NCI-H1930 (cell line): Measurements from ENCODE around the gene MAP9.
"Not testable (repeated sequence)": the region's sequence is repeated elsewhere in the genome, so short reads cannot be mapped to it uniquely, and the experiment has no call there.

Source experiments
- DNase-seq, 2 experiments: peaks; one replicate each; lab custom pipeline; 2025; lab: John Stamatoyannopoulos, UW

The MAP9 gene

DNA sequence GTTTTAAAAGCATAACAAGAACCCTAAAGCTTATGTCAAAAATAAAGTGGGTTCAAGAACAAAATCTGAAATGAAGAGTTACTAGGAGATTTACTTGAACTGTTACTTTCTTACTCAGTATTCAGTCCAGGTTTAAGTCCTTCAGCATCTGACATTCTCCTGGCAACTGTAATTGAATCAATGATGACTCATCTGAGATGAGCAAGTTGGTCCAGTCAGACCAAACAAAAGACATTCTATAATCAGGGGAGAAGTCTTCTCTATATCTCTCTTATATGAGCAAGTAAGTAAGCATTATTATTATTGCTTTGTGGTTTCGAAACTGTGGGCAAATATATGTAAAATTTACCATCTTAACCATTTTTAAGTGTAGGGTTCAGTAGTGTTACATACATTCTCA lies 34.6 kb downstream of the MAP9 start:
- DNase-seq = no peak

DNA sequence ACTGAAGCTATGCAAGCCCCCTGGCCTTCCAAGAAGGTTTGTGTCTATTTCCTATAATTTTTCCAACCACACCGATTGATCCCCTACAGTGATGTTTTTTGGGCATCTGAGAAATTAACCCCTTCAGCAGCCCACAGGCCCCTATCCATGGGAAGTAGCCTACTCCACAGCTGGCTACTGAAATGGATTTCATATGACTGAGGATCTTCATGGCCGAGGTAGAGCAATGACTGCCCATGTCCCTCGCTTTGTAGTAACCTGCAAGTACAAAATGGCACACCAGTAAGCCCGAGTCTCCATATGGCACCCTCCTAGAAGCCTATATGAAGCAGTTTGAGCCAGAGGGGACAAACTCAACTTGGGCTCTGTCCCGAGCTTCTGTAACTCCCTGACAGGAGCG lies 36.8 kb downstream of the MAP9 start:
- DNase-seq = no peak

DNA sequence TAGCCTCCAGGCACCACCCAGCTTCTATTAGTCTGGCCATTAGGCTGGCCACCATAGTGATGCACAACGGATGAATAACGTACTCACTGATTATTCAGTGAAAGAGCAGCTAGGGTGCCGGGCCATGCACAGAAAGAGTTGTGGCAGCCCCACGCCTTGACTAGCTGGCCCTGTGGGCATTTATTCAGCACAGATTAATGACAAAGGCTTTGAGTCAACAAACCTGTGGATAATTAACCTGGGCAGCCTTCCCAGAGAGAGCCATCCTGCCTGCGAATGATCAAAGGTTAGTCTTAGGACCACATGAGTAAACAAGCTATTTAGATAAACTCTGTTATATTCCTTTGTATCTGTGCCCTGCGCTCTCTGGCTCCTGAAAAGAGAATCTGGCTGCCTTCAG lies 37.2 kb downstream of the MAP9 start:
- DNase-seq = no peak

DNA sequence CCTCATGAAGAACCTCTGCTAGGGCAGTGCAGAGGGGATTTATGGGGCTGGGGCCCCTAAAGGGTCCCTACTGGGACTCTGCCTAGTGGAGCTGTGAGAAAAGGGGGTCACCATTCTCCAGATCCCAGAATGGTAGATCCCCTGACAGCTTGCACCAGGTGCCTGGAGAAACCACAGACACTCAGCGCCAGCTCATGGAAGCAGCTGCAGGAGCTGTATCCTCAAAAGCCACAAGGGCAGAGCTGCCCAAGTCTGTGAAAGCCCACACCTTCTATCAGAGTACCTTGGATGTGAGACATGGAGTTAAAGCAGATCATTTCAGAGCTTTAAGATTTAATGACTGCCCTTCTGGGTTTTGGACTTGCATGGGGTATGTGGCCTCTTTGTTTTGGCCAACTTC lies 38.6 kb downstream of the MAP9 start:
- no peak for DNase-seq

DNA sequence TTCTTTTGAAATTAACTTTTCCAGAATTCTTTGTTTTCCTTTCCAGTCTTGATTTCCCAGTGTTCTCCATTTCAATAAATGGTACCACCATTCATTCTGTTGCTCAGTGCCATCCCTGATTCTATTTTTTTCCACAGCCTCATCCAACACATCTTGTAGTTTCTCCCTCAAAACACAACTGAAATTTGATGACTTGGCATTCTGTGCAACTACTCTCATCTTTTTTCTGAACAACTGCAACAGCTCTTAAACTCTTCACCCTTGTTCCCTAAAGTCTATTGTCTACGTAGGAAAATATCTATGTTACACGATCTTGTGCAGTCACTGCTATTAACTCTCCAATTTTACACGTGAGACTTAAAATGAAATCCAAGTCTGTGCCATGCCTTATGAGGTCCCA lies 40.5 kb downstream of the MAP9 start:
- DNase-seq = no peak

DNA sequence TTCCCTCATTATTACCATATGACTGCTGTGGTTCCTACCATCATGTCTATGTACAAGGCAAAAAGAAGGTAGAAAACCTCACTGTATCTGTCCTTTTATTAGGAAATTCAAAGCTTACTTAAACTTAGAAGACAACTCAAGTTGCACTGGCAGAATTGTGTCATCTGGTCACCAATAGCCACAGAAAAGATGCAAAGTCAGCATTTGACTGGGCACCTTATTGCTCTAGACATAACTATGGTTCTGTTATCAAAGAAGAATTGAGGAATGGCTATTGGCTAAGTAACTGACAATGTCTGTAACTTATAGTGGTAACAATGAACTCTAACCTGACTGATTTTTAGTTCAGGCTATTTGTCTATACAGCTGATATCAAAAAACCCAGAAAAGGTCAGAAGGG lies 45.3 kb downstream of the MAP9 start:
- no peak for DNase-seq

DNA sequence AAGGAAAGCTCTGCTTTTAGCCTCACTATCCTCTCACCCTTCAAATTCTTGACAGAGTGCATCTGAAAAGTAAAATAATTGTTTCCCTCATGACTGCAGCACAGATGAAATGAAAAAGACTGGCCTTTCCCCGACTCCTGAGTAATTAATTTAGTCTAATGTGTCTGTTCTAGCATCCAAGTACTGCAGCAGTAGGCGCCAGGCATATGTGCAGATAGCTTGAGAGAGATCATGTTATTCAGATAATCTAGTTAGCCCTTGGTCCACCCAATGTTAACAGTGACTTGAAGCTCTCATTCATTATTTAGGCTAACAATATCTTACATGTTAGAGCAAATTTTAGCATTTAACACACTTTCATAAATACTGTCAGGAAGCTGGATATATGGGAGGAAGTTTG lies 54.0 kb downstream of the MAP9 start:
- DNase-seq = no peak

DNA sequence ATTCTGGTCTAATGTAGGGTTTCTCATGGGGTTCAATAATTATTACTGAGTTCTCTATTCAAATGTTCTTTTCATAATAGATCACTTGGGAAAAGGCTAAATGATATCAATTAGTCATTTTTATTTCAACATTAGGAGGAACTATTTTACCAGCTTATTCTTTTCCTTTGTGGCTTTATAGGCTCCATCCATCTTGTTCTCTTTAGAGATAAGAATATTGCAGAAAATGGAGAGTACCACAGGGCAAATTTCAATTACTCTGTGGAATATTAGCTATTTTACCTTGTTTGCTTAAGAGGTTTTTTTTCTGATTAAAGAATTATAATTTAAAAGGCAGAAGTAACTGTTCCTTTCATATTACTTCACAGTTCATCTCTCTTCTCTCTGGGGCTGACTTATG lies 55.8 kb downstream of the MAP9 start:
- no peak for DNase-seq

DNA sequence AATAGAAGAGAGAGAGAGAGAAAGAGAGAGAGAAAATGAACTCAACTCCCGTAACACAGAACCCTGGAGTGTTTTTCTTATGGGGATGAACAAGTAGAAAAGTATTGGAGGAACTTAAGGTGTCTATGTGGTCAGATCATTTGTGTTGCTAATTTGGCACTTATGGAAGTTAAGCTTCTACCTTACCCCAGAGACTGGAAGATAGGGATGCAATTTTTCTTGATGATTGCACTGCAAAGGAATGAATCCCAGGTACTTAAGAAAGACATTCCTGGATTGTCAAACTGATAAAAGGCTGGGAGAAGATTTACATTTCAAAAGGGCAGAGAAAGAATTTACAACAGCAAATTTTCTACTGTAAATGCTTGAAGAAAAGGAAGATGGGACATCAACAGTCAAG lies 57.2 kb downstream of the MAP9 start:
- DNase-seq = no peak

DNA sequence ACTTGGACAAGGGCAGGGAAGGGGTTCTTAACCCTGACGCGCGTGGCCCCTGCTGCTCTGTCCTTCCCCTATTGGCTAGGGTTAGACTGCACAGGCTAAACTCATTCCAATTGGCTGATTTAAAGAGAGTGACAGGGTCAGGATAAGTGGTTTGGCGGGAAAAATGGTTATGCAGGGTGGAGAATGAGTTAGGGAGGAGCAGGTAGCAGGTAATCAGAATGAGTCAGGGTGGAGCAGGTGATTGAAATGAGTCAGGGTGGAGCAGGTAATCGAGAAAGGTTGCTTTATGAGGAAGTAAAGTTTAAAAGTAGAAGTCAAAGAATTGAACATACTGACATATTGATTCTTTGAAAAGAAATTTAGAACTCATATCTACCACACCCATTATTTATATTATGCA lies 64.7 kb downstream of the MAP9 start:
- not testable (repeated sequence) for DNase-seq

DNA sequence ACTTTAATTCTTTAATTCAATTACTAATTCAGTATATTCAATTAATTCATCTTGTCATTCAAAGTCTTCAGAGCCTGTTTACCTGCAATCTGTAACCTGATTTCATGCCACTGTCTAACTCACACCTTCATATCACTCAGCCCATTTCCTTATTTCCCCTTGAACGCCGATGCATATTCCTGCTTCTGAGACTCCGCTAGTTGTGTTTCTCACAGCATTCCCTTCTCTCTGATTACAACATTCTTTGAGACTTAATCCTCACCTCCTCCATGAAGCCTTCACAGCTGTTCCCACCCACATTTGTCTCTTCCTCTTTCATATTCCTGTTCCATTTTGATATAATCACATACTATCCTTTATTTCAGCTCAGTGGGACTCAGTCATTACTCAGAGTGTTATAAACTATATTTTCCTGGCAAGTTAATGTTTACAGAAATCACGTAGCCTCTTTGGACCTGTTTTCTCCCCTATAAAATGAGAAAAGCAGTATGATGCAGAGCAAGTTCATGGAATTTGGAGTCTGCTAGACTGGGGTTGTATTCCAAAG lies 69.0 kb downstream of the MAP9 start:
- DNase-seq = no peak

DNA sequence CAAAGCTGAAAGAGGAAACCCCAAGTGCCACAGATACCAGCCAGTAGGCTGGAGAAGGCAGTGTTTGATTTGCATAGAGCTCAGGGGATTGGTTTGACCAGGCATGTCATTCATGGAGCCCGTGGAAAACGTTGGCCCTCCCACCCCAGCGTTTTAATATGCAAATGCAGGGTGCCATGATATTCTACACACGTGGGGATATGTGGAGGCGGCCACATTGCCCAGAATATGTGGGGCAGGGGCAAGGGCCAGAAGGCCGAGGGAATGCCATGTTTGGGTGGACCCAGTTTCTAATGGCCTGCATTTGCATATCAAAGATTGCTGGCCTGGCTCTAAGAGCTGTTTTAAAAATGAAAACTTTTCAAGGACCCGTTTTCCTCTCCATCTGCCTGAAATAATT lies 71.1 kb downstream of the MAP9 start:
- no peak for DNase-seq

DNA sequence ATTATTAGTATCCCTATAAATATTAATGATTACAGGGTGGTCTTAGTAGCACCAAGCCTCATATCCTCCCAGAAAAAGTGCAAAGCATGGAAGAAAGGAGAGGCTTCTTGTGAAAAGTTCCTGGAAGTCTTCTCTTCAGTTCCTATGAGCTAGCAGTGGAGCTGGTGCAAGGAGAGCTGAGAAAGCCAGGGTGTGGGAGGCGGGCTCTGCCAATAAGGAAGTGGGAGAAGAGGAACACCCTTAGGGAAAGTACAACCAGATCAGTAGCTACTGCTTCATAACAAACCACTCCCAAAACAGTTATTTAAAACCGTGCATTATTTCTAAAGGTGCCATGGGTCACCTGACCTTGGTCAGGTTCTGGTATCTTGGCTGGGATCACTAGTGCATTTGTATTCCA lies 72.4 kb downstream of the MAP9 start:
- DNase-seq = no peak

DNA sequence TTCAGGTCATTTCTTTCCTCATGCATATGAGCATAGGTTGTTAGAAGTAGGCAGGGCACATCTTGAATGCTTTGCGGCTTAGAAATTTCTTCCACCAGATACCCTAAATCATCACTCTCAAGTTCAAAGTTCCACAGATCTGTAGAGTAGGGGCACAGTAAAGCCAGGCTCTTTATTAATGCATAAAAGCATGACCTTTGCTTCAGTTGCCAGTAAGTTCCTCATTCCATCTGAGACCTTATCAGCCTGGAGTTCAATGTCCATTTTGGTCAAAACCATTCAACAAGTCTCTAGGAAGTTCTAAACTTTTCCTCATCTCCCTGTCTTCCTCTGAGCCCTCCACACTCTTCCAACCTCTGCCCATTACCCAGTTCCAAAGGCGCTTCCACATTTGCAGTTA lies 77.7 kb downstream of the MAP9 start:
- DNase-seq = no peak
